SW480 (cell line): Measurements from ENCODE around the gene FBXO2.

ENCODE experiments used
- DNase-seq: peaks from one replicate; pipeline ENCODE4 v3.0.0-alpha.2; 2016; ENCODE audit warnings: low spot score

The FBXO2 gene

DNA sequence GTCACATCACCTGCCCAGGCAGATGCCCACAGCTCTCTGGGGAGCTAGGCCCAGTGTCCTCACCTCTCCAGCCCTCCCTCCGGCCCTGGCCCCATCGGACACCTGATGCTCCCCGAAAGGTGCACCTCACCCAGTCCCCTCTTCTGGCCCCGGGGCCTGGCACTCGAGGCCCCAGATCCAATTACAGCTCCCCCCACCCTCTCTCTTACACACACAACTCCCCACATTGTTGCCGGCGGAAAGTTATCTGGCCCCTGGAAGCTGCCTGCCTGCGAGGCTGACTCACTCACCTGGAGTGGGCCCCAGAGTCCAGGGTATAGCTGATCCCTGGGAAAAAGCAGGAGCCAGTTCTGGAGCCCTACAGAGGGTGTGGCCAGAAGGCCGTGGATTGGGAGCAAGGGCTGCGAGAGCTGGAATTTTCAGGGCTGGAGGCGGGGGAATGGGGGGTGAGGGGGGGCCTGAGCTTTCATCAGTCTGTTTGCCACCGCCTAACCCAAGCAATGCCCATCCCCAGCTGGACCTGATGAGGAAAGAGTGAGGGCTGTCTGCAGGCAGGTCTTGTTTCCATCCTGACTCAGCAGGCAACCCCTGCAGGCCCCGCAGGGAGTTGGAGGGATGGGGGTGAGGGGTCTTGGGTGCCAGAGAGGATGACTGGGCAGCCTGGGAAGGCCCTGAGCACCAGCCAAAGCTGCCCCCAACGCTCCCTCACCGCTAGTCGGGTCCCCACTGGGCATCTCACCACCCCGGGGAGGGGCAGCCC lies 948 bp downstream of the FBXO2 start:
- peak; percentile 91 for DNase-seq

GRCh38 chr1:11652203-11652780 lies 1.9 kb downstream of the FBXO2 start:
- DNase-seq: no peak

DNA sequence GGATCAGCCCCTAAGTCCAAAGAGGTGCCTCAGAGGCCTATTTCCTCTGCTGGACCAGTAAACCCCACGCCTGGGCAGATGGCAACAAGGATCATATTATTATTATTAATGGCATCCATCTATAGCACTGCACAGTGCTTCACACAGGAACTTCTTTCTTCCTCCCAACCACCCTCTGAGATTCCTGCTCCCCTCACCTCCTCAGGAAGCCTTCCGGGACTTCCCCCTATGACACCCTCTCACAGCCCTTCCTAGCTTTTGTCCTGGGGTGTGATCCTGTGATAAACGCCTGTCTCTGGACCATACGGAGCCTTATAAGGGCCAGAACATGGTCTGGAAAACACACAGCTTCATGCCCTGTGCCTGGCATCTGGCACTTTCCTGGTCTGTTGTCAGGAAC lies 3.2 kb downstream of the FBXO2 start:
- no peak for DNase-seq

GRCh38 chr1:11650331-11650991 lies 3.8 kb downstream of the FBXO2 start:
- DNase-seq: peak; percentile 48

- no peak for DNase-seq
Observed at GRCh38 chr1:11649624-11650330, 4.5 kb downstream of the FBXO2 start.

DNA sequence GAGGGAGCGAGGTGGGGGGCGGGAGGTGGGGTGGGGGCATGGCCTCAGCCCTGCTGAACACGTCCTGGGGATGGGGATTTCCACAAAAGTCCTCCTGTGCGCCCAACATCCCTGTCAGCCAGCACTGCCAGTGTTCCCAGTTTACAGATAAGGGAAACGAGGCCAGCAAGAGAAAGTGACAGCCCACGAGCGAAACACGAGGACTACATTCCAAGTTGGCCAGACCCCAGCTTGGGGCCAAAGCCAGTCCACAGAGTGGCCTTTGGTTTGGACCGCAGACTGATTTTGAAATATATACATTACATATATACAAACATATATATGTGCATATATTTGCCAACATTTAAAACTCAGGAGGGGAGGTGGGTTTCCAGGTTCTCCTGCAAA lies 5.0 kb downstream of the FBXO2 start:
- no peak for DNase-seq

GRCh38 chr1:11648732-11649158 lies 5.5 kb downstream of the FBXO2 start:
- no peak for DNase-seq

- no peak for DNase-seq
Observed at GRCh38 chr1:11648039-11648438, 6.2 kb downstream of the FBXO2 start.

- DNase-seq: no peak
Observed at GRCh38 chr1:11647333-11647732, 6.9 kb downstream of the FBXO2 start.

DNA sequence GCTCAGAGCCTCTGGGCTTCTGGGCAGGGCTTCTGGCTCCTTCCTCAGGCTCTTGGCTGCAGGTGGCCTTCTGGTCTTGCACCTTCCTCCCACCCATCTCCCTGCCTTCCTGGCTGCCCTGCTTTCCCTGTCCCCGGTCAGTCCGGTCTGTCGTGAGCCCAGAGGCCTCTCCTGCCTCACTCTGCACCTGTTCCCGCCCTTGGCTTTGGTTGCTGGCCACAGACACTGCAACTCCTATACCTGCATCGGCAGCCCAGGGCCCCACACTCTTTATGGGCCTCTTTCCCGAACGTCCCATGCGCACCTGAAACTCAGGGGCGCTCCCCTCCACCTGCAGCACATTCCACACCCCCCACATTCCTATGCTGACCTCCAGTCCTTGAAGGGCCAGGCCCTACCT lies 7.9 kb downstream of the FBXO2 start:
- no peak for DNase-seq

DNA sequence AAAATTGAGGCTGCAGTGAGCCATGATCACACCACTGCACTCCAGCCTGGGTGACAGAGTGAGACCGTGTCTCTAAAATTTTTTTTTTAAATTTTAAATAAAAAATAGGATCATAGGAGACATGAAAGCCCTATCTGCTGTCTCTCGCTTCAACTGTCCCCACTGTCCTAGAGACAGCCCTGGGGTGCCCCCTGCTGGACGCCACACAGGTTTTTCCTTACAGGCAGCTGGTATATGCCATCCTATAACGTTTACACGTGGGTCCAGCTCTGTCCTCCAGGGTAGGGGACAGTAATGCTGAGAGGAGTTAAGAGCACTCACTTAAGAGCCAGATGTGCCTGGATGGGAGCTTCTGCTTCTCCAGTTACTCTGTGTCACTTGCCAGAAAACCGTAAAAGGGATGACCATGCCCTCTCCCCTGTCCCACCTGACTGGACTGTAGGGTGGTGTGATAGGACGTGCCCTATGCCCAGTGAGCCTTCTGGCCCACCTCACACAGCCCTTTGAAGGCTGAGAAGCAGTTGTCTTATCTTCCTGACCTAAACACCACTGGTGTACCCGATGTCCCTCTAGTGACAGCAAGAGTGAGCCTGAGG lies 8.5 kb downstream of the FBXO2 start:
- DNase-seq: peak; percentile 74

DNA sequence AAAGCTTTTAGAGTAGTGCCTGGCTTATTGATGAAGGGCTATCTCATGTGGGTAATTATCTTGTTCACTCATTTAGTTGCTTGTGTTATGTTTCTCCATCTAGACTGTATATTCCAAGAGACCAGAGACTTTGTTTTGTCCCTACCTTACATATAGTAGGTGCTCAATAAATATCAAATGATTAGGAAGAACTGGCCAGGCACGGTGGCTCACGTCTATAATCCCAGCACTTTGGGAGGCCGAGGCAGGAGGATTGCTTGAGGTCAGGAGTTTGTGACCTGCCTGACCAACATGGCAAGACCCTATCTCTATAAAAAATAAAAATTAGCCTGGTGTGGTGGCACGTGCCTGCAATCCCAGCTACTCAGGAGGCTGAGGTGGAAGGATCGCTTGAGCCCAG lies 9.0 kb downstream of the FBXO2 start:
- DNase-seq: no peak

GRCh38 chr1:11643782-11644181 lies 10.4 kb downstream of the FBXO2 start:
- DNase-seq: no peak

DNA sequence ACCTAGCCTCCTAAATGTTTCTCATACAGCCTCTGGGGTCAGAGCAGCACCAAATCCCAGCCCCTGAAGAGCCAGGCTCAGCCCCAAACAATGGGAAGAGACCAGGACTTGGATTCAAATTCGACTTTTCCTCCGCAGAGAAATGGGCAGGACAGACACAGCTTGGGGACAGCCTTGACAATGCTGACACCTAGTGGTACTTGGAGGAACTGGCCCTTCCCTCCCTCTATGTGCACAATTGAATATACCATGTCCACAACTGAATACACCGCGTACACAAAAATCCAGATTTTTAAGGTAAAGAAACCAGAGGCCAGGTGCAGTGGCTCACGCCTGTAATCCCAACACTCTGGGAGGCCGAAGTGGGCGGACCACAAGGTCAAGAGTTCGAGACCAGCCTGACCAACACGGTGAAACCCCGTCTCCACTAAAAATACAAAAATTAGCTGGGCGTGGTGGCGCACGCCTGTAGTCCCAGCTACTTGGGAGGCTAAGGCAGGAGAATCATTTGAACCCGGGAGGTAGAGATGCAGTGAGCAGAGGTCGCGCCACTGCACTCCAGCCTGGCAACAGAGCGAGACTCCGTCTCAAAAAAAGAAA lies 11.7 kb downstream of the FBXO2 start:
- peak; percentile 50 for DNase-seq

GRCh38 chr1:11641776-11642305 lies 12.4 kb downstream of the FBXO2 start:
- no peak for DNase-seq

GRCh38 chr1:11640944-11641343 lies 13.3 kb downstream of the FBXO2 start:
- no peak for DNase-seq

- DNase-seq: no peak
Observed at GRCh38 chr1:11640101-11640500, 14.1 kb downstream of the FBXO2 start.

DNA sequence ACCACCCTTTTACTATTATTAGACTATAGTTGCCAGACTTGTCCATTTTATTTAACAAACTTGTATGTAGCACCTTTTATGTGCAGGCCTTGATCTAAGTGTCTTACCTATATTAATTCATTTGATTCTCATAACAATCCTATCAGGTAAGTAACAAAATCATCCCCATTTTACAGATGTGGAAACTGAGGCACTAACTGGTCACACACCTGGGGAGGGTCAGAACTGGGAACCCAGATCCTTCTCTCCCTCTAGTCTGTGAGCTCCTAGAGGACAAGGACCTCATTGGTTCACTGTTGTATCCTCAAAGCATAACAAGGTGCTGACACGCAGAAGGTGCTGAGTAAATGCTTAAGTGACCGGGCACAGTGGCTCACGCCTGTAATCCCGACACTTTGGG lies 14.9 kb downstream of the FBXO2 start:
- no peak for DNase-seq

- no peak for DNase-seq
Observed at GRCh38 chr1:11638121-11638520, 16.1 kb downstream of the FBXO2 start.

DNA sequence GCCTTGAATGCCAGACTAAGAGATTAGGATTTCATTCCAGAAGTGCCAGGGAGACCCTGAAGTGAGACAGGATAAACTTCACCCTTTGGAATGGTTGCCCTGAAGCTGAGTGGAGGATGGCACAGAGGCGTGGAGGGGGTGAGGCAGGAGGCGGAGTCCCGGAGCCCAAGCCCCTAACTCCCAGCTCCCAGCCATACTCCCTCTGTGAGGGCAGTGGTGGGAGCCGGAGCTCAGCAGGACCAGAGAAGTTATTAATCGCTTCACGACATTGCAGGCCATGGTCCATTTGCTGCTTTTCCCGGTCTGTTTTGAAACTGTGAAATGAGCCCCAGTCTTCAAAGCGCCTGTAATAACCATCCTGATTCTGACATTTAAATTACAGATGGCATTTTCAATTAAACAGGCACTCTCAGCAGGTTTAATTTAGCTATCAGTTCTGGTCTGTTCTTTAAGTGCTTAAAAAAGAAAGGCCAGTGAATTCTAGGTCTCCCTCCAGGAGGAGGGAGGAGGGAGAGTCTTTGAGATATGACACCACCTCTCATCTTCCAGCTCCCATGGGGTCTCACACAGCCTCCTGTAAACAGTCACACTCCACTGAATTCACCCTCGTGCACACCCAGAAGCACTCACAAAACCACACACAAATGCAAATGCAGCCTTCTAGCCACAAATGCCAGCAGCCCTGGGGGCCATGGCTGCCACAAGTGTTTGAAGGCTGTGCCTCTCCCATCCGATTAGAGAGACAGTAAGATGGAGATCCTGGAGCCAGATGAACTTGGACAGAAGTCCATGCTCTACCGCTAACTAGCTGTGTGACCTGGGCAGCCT lies 19.6 kb downstream of the FBXO2 start:
- DNase-seq: no peak
